ENCODE measurements around the gene OR10K1.
"Not testable (repeated sequence)": the region's sequence is repeated elsewhere in the genome, so short reads cannot be mapped to it uniquely, and the experiment has no call there.

Gene OR10K1

DNA sequence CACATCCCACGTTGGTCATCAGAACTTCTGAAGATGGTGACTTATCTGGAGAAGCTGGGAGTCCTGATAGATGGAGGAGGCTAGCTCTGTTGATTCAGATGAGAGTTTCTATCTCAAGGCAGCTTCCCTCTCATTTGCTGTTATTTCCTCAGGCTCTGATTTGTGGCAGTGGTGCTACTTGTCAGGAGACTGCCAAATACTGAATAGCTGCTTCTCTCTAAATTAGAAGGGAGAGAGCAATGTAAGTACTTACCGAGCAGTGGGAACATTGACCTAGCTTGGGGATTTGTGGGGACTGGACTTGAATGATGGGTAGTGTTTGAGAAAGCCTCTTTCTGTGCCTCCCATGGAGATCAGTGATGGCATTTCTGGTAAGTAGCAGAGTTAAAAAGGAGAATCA lies at the start of gene OR10K1:
TSS of gene OR10K1 (plus strand) at position 301 of the 400 bp plus-strand sequence. CDS start 3,728 bp downstream, outside the sequence.
- no peak for DNase-seq

- DNase-seq, result no peak
These were observed 46.8 kb upstream of the OR10K1 start for GRCh38 chr1:158414651-158415345.

- DNase-seq, result no peak
These were observed 44.0 kb upstream of the OR10K1 start for GRCh38 chr1:158417586-158417985.

DNA sequence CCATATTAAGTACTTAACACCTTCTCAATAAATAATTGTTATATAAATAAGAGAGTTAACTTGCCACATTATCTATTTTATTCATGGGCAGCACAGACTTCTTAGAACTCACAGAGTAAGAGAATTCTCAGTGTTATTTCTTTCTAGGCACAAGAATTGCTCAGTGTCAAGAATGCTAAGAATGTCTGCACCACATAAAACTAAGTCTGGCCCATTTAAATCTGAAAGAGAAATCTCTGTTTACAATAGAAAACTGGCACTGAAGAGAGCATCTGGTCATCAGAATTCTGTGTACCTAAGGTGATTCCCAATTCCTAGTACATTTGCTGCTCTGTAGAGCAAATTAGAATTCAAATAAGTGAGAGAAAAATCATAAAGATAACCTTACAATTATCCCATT lies 39.4 kb upstream of the OR10K1 start:
- no peak for DNase-seq

GRCh38 chr1:158425027-158425426 lies 36.6 kb upstream of the OR10K1 start:
- no peak for DNase-seq

DNA sequence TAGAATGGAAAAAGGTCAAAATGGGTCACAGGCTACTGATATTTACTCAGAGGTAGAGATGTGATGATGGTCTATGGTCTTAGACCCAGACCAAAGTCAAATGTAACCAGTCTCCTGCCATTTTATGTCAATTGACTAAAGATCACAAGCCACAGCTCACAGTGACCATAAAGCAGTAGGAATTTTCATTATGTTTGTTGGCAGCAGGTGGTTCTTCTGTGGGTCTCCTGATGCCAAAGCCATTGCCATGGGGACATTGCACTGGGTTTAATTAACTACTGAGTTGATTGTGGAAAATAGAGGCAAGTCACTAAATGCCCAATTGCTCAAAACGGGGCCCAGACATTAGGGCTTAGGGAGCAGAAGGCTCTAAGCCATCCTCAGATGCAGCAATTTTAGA lies 35.5 kb upstream of the OR10K1 start, which contains the start of gene OR10K2:
TSS of gene OR10K2 (minus strand) at position 101 of the 400 bp plus-strand sequence. CDS start 5,371 bp downstream, outside the sequence.
- no peak for DNase-seq

DNA sequence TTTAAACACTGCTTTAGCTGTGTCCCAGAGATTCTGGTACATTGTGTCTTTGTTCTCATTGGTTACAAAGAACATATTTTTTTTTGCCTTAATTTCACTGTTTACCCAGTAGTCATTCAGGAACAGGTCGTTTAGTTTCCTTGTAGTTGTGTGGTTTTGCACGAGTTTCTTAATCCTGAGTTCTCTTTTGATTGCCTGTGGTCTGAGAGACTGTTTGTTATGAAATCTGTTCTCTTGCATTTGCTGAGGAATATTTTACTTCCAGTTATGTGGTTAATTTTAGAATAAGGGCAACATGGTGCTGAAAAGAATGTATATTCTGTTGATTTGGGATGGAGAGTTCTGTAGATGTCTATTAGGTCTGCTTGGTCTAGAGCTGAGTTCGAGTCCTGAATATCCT lies 31.5 kb upstream of the OR10K1 start:
- not testable (repeated sequence) for DNase-seq

- DNase-seq, result no peak
These were observed 26.9 kb upstream of the OR10K1 start for GRCh38 chr1:158434741-158435140.

DNA sequence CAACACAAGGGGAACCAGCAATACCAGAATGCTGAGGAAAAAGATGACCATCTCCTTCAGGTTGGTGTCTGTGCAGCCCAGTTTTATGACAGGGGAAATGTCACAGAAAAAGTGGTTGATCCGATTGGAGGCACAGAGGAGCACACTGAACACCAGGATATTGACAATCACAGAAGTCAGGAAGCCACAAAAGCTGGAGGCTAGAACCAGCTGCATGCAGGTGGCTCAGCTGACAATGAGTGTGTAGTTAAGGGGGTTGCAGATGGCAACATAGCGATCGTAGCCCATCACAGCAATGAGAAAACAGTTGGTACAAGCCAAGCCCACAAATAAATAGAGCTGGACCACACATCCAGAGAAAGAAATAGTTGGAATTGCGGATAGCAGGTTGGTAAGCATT lies 16.3 kb upstream of the OR10K1 start:
- no peak for DNase-seq

DNA sequence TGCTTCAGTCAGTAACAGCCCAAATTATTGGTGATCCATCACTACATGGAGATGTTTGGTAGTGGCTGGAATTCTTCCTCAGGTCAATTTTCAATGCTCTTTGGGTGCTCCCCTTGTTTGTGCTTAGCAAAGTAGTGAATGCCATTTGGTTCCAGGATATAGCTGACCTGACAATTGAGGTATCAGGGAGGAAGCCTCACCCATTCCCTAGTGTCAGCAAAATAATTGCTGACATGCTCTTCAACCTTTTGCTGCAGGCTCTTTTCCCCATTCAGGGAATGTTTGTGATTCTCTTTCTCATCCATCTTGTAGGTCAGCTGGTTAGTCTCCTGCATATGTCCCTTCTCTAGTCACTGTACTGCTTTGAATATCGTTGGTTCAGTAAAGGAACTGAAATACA lies 7.1 kb upstream of the OR10K1 start:
- no peak for DNase-seq

DNA sequence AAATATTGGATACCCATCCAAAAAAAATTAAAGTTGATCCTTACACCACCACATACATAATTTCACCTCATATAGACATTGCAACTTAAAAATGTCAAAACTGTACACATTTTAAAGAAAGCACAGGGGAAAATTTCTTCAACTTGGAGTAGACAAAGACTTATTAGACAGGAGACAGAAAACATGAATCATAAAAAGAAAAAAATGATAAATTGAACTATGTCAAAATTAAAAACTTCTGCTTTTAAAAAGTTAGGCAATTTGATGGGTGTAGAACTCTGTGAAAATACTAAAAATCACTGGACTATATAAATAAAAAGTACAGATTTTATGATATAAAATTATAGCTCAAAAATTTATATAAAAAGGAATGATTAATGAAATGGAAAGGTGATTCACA lies 4.4 kb upstream of the OR10K1 start:
- no peak for DNase-seq

DNA sequence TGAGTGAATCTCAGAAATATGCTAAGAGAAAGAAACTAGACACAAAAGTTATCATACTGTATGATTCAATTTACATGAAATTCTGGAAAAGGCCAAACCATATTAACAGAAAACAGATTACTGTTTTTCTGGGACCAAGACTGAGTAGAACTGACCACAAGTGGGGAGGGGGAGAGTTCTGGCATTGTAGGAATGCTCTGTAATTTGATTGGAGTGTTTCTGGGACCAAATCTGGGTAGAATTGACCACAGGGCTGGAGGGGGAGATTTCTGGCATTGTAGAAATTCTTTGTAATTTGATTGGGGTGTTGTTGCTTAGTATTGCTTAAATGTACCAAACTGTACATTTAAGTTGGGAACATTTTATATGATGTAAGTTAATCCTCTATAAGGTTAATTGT lies 3.4 kb upstream of the OR10K1 start:
- no peak for DNase-seq

DNA sequence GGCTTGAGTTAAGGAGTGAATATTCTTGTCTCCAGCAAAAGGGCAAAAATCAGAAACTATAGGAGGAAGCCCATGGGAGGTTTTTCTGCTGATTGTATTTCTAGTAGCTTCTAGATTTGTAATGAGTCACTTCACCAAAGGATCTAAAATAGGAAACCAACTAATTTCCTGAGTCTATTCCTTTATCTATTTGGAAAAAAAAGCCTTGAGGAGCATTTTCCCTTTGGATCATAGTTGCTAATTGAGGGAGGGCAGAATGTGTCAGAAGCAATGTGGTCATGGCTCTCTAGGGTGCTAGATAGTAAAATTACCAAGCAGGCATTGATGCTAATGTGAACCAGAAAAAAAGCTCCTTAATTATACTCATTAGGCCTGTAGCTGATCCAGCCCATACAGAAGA lies 10.3 kb downstream of the OR10K1 start, which contains the start of gene OR10R2:
TSS of gene OR10R2 (plus strand) at position 301 of the 400 bp plus-strand sequence. CDS start 106 bp downstream, outside the sequence.
- DNase-seq, result no peak

GRCh38 chr1:158485455-158485854 lies 23.8 kb downstream of the OR10K1 start:
- DNase-seq, result no peak

GRCh38 chr1:158491316-158491715 lies 29.7 kb downstream of the OR10K1 start:
- no peak for DNase-seq

GRCh38 chr1:158493054-158493453 lies 31.4 kb downstream of the OR10K1 start:
- DNase-seq, result no peak

DNA sequence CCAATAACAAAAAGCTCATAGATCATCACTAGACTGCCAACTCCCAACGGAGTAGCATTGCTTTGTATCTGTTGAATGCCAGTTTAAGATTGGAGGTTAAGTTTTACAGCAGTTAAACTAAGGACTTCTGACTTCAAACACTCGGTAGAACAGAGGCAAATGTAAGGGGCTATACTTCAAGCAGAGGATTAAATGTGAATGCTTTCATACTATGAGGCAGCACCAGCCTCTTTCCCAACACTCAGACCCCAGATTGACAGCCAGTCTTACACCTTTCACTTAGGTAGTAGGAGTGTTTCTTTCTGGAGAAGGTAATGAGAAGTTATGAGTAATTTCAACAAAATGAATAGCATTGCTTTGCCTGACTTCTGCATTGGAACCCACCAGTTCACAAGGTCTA lies 33.2 kb downstream of the OR10K1 start:
- no peak for DNase-seq

- DNase-seq, result no peak
These were observed 34.7 kb downstream of the OR10K1 start for GRCh38 chr1:158496374-158496773.

GRCh38 chr1:158506369-158506987 lies 44.8 kb downstream of the OR10K1 start:
- DNase-seq, result no peak

- DNase-seq, result no peak
These were observed 45.9 kb downstream of the OR10K1 start for GRCh38 chr1:158507511-158507910.

DNA sequence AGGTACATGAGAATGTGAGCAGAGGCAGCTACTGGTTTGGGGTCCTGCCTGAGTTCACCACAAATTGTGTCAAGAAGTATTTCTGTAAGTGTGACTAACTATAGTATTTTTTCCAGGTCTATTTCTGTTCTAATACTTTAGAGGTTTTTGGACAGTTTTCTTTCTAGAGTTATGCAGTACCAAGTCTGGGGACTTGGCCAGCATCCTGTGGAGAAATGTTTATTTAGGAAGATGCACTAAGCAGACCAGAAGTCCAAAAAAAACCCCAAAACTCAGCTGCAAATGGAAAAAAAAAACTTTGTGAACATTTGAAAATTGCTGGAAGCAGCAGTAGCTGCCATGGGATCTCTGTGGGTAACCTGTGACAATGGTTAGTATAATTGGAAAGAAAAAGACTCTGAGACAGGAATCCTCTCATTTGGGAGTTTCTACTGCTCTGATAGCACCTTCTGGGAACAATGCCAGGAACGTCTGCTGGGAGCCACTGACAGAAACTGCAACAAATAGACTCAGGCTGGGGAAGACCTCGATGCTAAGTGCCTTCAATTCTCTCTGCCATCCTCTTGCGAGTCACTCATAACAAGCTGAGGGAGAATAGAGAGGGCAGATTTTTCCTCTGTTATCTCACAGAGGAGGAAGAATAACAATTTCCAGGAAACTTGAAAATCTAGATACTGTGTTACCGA lies 48.0 kb downstream of the OR10K1 start:
- no peak for DNase-seq

DNA sequence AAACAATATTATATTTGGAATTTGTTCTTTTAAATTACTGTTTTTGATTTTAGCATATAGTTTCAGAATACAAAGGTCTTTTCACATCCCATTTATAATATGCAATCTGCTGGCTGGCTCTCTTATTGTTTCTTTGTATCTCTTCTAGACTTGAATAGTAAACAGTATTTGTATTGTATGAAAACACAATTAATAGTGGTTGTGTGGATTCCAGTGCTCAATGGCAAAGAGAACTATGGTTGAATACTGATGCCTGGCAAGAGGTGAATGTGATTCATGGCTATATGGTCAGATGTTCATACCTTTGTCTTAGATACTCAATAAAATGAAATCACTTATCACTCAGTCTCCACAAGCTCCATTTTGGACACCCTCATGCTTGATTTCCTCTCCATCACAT lies 55.3 kb downstream of the OR10K1 start:
- no peak for DNase-seq

Measured in NCI-H2227 treated with DMSO at 0.1 percent for 48 hours (cell line).